ENCODE data around the gene XIRP1. TPM values are rescaled to one million over a fixed set of nuclear protein-coding genes. Genes with fewer than 3 reads are reported as not detected.

Gene XIRP1
- total RNA-seq, 1 donor from 2014 or later = 0.12 TPM

DNA sequence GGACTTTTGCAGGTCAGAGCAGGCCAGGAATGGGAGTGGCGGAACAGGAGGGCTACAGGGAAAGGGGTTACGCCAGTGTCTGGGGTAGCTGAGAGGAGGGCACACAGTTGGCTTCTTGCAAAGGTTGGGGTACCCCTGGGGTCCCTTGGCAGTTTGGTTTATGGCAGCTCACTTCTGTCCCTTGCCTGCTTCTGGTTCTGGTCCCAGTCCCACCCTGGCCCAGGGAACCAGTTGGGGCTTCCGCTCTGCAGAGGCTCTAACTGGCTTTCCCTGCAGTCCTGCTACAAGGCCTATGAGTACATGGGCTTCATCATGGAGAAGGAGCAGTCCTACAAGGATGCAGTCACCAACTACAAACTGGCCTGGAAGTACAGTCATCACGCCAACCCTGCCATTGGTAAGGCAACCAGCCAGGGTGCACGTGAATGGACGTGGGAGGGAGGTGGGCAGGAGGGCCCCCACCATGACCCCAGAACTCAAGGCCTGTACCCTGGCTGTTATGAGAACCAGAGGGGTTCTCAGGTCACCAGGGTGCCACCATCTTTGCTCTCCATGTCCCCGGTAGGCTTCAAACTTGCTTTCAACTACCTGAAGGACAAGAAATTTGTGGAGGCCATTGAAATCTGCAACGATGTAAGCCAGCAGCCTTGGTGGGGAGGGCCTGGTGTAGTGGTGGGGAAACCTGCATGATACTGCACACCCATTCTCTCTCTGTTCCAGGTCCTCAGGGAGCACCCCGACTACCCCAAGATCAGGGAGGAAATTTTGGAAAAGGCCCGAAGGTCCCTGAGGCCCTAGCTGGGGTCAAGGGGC lies 54.2 kb downstream of the XIRP1 start:
- TF ChIP-seq, protein P1, sequence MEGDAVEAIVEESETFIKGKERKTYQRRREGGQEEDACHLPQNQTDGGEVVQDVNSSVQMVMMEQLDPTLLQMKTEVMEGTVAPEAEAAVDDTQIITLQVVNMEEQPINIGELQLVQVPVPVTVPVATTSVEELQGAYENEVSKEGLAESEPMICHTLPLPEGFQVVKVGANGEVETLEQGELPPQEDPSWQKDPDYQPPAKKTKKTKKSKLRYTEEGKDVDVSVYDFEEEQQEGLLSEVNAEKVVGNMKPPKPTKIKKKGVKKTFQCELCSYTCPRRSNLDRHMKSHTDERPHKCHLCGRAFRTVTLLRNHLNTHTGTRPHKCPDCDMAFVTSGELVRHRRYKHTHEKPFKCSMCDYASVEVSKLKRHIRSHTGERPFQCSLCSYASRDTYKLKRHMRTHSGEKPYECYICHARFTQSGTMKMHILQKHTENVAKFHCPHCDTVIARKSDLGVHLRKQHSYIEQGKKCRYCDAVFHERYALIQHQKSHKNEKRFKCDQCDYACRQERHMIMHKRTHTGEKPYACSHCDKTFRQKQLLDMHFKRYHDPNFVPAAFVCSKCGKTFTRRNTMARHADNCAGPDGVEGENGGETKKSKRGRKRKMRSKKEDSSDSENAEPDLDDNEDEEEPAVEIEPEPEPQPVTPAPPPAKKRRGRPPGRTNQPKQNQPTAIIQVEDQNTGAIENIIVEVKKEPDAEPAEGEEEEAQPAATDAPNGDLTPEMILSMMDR (conservative IDR thresholded peaks at IDR 0.05; ENCODE audit: low read depth, low read length) = no peak

DNA sequence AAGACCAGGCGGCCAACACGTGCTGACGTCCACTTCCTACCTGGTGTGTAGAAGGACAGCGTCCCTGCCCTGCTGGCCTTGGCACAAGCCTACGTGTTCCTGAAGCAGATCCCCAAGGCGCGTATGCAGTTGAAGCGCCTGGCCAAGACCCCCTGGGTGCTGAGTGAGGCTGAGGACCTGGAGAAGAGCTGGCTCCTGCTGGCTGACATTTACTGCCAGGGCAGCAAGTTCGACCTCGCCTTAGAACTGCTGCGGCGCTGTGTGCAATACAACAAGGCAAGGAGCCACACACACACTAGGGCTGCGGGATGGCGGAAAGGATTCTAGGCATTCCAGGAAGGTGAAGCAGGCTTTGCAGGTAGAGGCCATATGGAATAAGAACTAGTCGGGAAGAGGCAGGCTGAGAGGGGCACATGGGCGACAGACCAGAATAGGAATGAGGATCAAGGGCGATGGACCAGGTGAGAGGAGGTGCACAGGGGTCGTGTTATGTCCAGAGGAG lies 54.9 kb downstream of the XIRP1 start:
- H3K4me3 ChIP-seq (ENCODE audit: low read depth, low read length) = no peak overlapping the region
- DNase-seq (ENCODE audit: low read depth) = no peak
- TF ChIP-seq, protein P1 (conservative IDR thresholded peaks at IDR 0.05; ENCODE audit: low read depth, low read length) = no peak

More for the DNA sequence above, 54.2 kb downstream of the XIRP1 start:
- no peak overlapping the region for H3K4me3 ChIP-seq (ENCODE audit: low read depth, low read length)
- DNase-seq (ENCODE audit: low read depth) = no peak

DNA sequence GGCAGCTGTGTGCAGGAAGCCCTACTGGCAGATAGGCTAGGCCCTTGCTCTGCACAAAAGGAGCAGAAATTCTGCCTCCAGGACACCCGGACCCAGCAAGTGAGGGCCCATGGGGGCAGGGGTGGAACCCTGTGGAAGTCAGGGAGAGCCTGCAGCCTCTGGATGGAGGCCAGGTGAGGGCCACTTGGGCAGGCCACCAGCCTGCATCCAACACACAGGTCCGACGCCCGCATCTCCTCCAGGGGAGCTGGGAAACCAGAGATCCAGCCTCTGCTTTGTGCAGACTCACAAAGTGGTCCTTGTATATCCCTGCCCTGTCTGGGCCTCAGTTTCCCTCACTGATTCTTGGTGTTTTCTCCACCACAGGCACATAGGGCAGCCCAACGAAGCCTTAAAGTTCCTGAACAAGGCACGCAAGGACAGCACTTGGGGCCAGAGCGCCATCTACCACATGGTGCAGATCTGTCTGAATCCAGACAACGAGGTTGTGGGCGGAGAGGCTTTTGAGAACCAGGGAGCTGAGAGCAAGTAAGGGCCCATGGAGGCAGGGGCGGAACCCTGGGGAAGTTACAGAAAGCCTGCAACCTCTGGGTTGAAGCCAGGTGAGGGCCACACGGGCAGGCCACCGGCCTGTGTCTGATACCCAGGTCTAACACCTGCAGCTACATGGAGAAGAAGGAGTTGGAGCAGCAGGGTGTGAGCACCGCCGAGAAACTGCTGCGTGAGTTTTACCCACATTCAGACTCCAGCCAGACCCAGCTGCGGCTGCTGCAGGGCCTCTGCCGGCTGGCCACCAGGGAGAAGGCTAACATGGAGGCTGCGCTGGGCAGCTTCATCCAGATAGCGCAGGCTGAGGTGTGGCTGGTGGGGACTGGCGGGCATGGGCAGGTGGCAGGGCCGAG lies 55.6 kb downstream of the XIRP1 start:
- TF ChIP-seq, protein P1 (conservative IDR thresholded peaks at IDR 0.05; ENCODE audit: low read depth, low read length) = no peak
- DNase-seq (ENCODE audit: low read depth) = no peak
- no peak overlapping the region for H3K4me3 ChIP-seq (ENCODE audit: low read depth, low read length)

DNA sequence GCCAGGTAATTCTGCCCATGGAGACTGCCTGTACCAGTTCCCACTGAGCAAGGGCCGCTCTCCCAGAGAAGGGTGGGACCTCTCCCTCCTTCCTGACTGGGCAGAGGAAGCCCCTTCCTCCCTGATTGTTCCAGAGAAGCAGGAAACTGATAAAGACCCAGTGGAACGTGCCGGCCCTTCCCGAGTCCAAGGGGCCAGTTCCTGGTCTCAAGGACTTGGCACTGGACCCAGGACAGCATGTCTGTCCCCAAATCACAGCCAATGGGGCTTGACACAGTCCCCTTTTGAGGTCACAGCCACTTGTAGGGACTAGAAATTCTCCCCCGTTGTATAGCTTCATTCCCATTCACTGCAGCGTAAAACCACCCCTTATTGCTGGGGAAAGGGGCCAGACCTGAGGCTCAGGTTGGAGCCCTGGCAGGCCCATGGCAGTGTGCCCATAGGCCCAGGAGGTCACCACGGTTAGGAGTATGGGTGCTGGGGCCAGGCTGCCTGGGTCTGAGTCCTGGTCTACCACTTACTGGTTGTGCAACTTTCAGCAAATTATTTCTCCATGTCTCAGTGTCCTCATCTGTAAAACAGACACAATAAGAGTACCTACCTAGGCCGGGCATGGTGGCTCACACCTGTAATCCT lies 57.1 kb downstream of the XIRP1 start:
- TF ChIP-seq, protein P1 (conservative IDR thresholded peaks at IDR 0.05; ENCODE audit: low read depth, low read length) = no peak
- DNase-seq (ENCODE audit: low read depth) = no peak
- no peak overlapping the region for H3K4me3 ChIP-seq (ENCODE audit: low read depth, low read length)

DNA sequence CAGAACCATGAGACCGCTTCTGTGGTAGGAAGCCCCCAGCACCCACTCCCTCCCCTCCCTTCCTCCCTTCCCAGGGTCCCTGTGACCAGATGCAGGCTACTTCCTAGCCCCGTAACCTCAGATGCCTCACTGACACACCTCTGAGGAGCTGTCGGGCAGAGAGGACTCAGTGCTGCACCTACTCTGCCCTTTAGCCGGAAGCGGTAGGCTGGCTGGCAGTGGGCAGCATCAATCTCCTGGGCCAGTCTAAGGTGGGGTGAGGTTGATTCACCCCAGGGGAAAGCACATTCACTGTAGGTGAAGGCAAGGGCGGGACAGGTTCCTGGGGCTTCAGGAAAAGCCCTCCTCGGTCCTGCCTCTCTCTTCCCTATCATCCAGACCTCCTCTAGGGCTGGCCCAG lies 58.1 kb downstream of the XIRP1 start:
- TF ChIP-seq, protein P1 (conservative IDR thresholded peaks at IDR 0.05; ENCODE audit: low read depth, low read length) = no peak
- DNase-seq (ENCODE audit: low read depth) = no peak

DNA sequence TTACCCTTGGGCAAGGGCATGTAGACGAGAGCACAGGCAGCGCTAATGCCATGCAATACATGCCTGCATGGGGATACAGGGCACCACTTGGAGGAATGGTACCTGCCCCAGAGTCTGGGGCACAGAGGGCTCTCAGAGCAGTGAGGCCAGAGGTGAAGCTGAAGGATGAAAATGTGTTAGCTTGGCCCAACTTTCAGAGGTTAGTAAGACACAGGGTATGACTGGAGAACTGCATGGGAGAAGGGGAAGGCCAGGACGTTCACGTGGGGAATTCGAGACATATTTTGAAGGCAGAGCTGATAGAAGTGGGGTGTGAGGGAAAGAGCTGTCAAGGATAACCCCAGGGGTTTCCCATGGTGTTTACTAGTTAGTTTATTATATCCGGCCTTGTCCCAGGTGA lies 58.6 kb downstream of the XIRP1 start:
- no peak for DNase-seq (ENCODE audit: low read depth)
- H3K4me3 ChIP-seq (ENCODE audit: low read depth, low read length) = no peak overlapping the region
- TF ChIP-seq, protein P1 (conservative IDR thresholded peaks at IDR 0.05; ENCODE audit: low read depth, low read length) = no peak

More for the DNA sequence above, 58.1 kb downstream of the XIRP1 start:
- H3K4me3 ChIP-seq (ENCODE audit: low read depth, low read length) = no peak overlapping the region

Other genes with a start within 250 kb of the XIRP1 start
- not detected in 2 replicates for gene SCN11A, start 140.7 kb downstream of the XIRP1 start, total RNA-seq
- 17.3 and 29.5 TPM in 2 replicates for gene WDR48, start 140.6 kb downstream of the XIRP1 start, total RNA-seq
- gene GORASP1, start 85.0 kb downstream of the XIRP1 start, total RNA-seq = 17.6 and 38.8 TPM in 2 replicates
- 0.58 and 0.86 TPM in 2 replicates for gene TTC21A, start 84.9 kb downstream of the XIRP1 start, total RNA-seq
- gene CSRNP1, start 39.0 kb downstream of the XIRP1 start, total RNA-seq = 11.5 and 12.7 TPM in 2 replicates
- gene CX3CR1, start 87.4 kb upstream of the XIRP1 start, total RNA-seq = not detected in 2 replicates
- not detected in 2 replicates for gene CCR8, start 137.1 kb upstream of the XIRP1 start, total RNA-seq
- gene SLC25A38, start 190.8 kb upstream of the XIRP1 start, total RNA-seq = 20.8 and 29.7 TPM in 2 replicates
- gene RPSA, start 214.1 kb upstream of the XIRP1 start, total RNA-seq = 2,720 and 3,068 TPM in 2 replicates

Measured in epithelial cell of proximal tubule (primary cell).